Femur (tissue), 1 donor: ENCODE measurements around the gene HNRNPLL.
"Not testable (repeated sequence)": the region's sequence is repeated elsewhere in the genome, so short reads cannot be mapped to it uniquely, and the experiment has no call there.

Experiments
- DNase-seq: peaks from one replicate; pipeline ENCODE4 v3.0.0-alpha.2; 2017

The HNRNPLL gene

GRCh38 chr2:38602732-38603401, at the start of gene HNRNPLL:
HNRNPLL (minus strand) TSS chr2:38602928; CDS start chr2:38602626, 302 bp downstream.
- peak; percentile 99 for DNase-seq

- DNase-seq: no peak
Measured at GRCh38 chr2:38650717-38651116, 48.0 kb upstream of the HNRNPLL start.

GRCh38 chr2:38650012-38650411, 47.3 kb upstream of the HNRNPLL start:
- DNase-seq: no peak

GRCh38 chr2:38649176-38649728, 46.5 kb upstream of the HNRNPLL start:
- DNase-seq: no peak

- no peak for DNase-seq
Measured at GRCh38 chr2:38648107-38648761, 45.5 kb upstream of the HNRNPLL start.

GRCh38 chr2:38643683-38644511, 41.2 kb upstream of the HNRNPLL start:
- not testable (repeated sequence) for DNase-seq

GRCh38 chr2:38643021-38643671, 40.4 kb upstream of the HNRNPLL start:
- DNase-seq: no peak

- DNase-seq: not testable (repeated sequence)
Measured at GRCh38 chr2:38642373-38643017, 39.8 kb upstream of the HNRNPLL start.

GRCh38 chr2:38636069-38636468, 33.3 kb upstream of the HNRNPLL start:
- DNase-seq: no peak

GRCh38 chr2:38635139-38635538, 32.4 kb upstream of the HNRNPLL start:
- DNase-seq: no peak

GRCh38 chr2:38634684-38635083, 32.0 kb upstream of the HNRNPLL start:
- no peak for DNase-seq

- DNase-seq: no peak
Measured at GRCh38 chr2:38633895-38634294, 31.2 kb upstream of the HNRNPLL start.

- DNase-seq: no peak
Measured at GRCh38 chr2:38632980-38633379, 30.3 kb upstream of the HNRNPLL start.

- no peak for DNase-seq
Measured at GRCh38 chr2:38631976-38632375, 29.2 kb upstream of the HNRNPLL start.

GRCh38 chr2:38629684-38630083, 27.0 kb upstream of the HNRNPLL start:
- no peak for DNase-seq

GRCh38 chr2:38627391-38627790, 24.7 kb upstream of the HNRNPLL start:
- no peak for DNase-seq

GRCh38 chr2:38626326-38627035, 23.8 kb upstream of the HNRNPLL start:
- no peak for DNase-seq

GRCh38 chr2:38622210-38622609, 19.5 kb upstream of the HNRNPLL start:
- no peak for DNase-seq

GRCh38 chr2:38621018-38621417, 18.3 kb upstream of the HNRNPLL start:
- no peak for DNase-seq

- no peak for DNase-seq
Measured at GRCh38 chr2:38620282-38620977, 17.7 kb upstream of the HNRNPLL start.
